Liver (tissue), 9 donors: Measurements from ENCODE around the gene GMDS. TPM values are rescaled to one million over a fixed set of nuclear protein-coding genes. Genes with fewer than 3 reads are reported as not detected.

Experiments used
- DNase-seq: peaks from one replicate; pipeline ENCODE4 v3.0.0-alpha.2; 2017; ENCODE audit warnings: low spot score
- H3K27ac ChIP-seq, 2 donors: one replicate each; pipeline ENCODE4 v1.7.0; 2013; ENCODE audit warnings: inconsistent platforms in 2 of 2, low read length in 2 of 2, control low read depth in 1 of 2, low read depth in 1 of 2, mild to moderate bottlenecking in 1 of 2
- H3K27me3 ChIP-seq, 4 donors: one replicate each; pipeline versions ENCODE4 v1.6.1 to v1.7.0; 2013; ENCODE audit warnings: low read length in 3 of 4, inconsistent platforms in 1 of 4, mild to moderate bottlenecking in 1 of 4, moderate library complexity in 1 of 4; ENCODE audit not compliant: control insufficient read depth in 4 of 4, insufficient read depth in 4 of 4
- H3K36me3 ChIP-seq, 4 donors: one replicate each; pipeline versions ENCODE4 v1.6.1 to v1.7.0; 2013; ENCODE audit warnings: low read length in 3 of 4, mild to moderate bottlenecking in 3 of 4, low read depth in 1 of 4, moderate library complexity in 1 of 4; ENCODE audit not compliant: control insufficient read depth in 4 of 4, insufficient read depth in 3 of 4
- H3K4me1 ChIP-seq, 4 donors: one replicate each; pipeline versions ENCODE4 v1.6.1 to v1.7.0; 2013; ENCODE audit warnings: low read length in 3 of 4, mild to moderate bottlenecking in 3 of 4, moderate library complexity in 1 of 4; ENCODE audit not compliant: control insufficient read depth in 4 of 4, insufficient read depth in 4 of 4
- H3K4me3 ChIP-seq, 3 donors: one replicate each; pipeline versions ENCODE4 v1.6.1 to v1.7.0; 2013; ENCODE audit warnings: low read length in 3 of 3, control low read depth in 1 of 3, low read depth in 1 of 3, mild to moderate bottlenecking in 1 of 3
- H3K9ac ChIP-seq, 2 donors: one replicate each; pipeline ENCODE4 v1.7.0; 2013; ENCODE audit warnings: low read length in 2 of 2, mild to moderate bottlenecking in 2 of 2, moderate library complexity in 2 of 2, control low read depth in 1 of 2, low read depth in 1 of 2
- H3K9me3 ChIP-seq, 4 donors: one replicate each; pipeline versions ENCODE4 v1.6.1 to v1.7.0; 2013; ENCODE audit warnings: low read length in 3 of 4; ENCODE audit not compliant: control insufficient read depth in 4 of 4
- EGR1 ChIP-seq, 2 donors: IDR thresholded peaks; 2 replicates each; pipeline ENCODE4 v1.6.1; 2016 to 2018; ENCODE audit warnings: antibody characterized with exemption in 2 of 2, low read depth in 2 of 2
- FOXA1 ChIP-seq: IDR thresholded peaks from 2 replicates; pipeline ENCODE4 v1.6.1; 2016; ENCODE audit warnings: antibody characterized with exemption
- FOXA2 ChIP-seq: IDR thresholded peaks from 2 replicates; pipeline ENCODE4 v1.6.1; 2016; ENCODE audit warnings: antibody characterized with exemption
- GABPA ChIP-seq, 2 donors: IDR thresholded peaks in 1 of 2; conservative IDR thresholded peaks in 1 of 2; 2 replicates each; pipeline ENCODE4 v1.6.1; 2016; ENCODE audit warnings: antibody characterized with exemption in 2 of 2, mild to moderate bottlenecking in 1 of 2, moderate library complexity in 1 of 2
- HNF4A ChIP-seq, 2 donors: conservative IDR thresholded peaks; 2 replicates each; pipeline ENCODE4 v1.6.1; 2016; ENCODE audit warnings: antibody characterized with exemption in 2 of 2, mild to moderate bottlenecking in 2 of 2
- HNF4G ChIP-seq: IDR thresholded peaks from 2 replicates; pipeline ENCODE4 v1.6.1; 2016; ENCODE audit warnings: antibody characterized with exemption
- JUND ChIP-seq, 2 donors: IDR thresholded peaks; 2 replicates each; pipeline ENCODE4 v1.6.1; 2016; ENCODE audit warnings: antibody characterized with exemption in 2 of 2
- NR2F2 ChIP-seq: IDR thresholded peaks from 2 replicates; pipeline ENCODE4 v1.6.1; 2016; ENCODE audit warnings: antibody characterized with exemption
- RAD21 ChIP-seq, 2 donors: IDR thresholded peaks; 2 replicates each; pipeline ENCODE4 v1.6.1; 2016; ENCODE audit warnings: antibody characterized with exemption in 2 of 2, mild to moderate bottlenecking in 2 of 2
- RXRA ChIP-seq, 2 donors: IDR thresholded peaks; 2 replicates each; pipeline ENCODE4 v1.6.1; 2017 to 2018; ENCODE audit warnings: antibody characterized with exemption in 2 of 2, mild to moderate bottlenecking in 1 of 2
- SP1 ChIP-seq: IDR thresholded peaks from 2 replicates; pipeline ENCODE4 v1.6.1; 2018; ENCODE audit warnings: antibody characterized with exemption, mild to moderate bottlenecking
- TAF1 ChIP-seq: conservative IDR thresholded peaks from 2 replicates; pipeline ENCODE4 v1.6.1; 2016; ENCODE audit warnings: antibody characterized with exemption, mild to moderate bottlenecking
- YY1 ChIP-seq: IDR thresholded peaks from 2 replicates; pipeline ENCODE4 v1.6.1; 2016; ENCODE audit warnings: antibody characterized with exemption, mild to moderate bottlenecking
- WGBS: extraction: QIAGEN DNeasy Blood & Tissue Kit; methylation state at CpG from one replicate; pipeline ENCODE4 v1.1.7; 2013; 5-methylcytosine and 5-hydroxymethylcytosine counted together
- polyA plus RNA-seq, 2 donors: library from polyadenylated mRNA; stranded (reverse) in 1 of 2; unstranded in 1 of 2; fragments of 200-250 nt in 1 of 2; fragments of >200 nt in 1 of 2; fragmentation: Nextera tagmentation in 1 of 2; extraction: Ambion mirVana in 1 of 2; gene quantifications; one replicate each; pipeline versions ENCODE4 v1.2.1 to v1.2.3, GENCODE V29; 2013 to 2015
- total RNA-seq, 2 donors: library from RNA; depleted of rRNA; stranded (reverse); fragments of >200 nt; gene quantifications; one replicate each; pipeline ENCODE4 v1.2.3, GENCODE V29; 2014
- TF ChIP-seq, protein P1 (sequence below): IDR thresholded peaks from 2 replicates; pipeline ENCODE4 v1.6.1; 2016; ENCODE audit warnings: antibody characterized with exemption
- TF ChIP-seq, protein P2 (sequence below): IDR thresholded peaks from 2 replicates; pipeline ENCODE4 v1.6.1; 2016; ENCODE audit warnings: antibody characterized with exemption
- TF ChIP-seq, protein P3 (sequence below): IDR thresholded peaks from 2 replicates; pipeline ENCODE4 v1.6.1; 2016; ENCODE audit warnings: antibody characterized with exemption
- TF ChIP-seq, protein P4 (sequence below): fragments of 150-350 bp; IDR thresholded peaks from 2 replicates; pipeline ENCODE4 v1.5.1; 2017; ENCODE audit warnings: improper control_type of control experiment, low read depth, low read length; ENCODE audit not compliant: missing input control
- donor health status: healthy.
- donor health status: healthy.
- donor health status: healthy.
- donor health status: healthy.
- donor health status: healthy.

Gene GMDS
- total and polyA plus RNA-seq, 4 donors, result 3.5 to 15.6 (median 13.0) TPM

DNA sequence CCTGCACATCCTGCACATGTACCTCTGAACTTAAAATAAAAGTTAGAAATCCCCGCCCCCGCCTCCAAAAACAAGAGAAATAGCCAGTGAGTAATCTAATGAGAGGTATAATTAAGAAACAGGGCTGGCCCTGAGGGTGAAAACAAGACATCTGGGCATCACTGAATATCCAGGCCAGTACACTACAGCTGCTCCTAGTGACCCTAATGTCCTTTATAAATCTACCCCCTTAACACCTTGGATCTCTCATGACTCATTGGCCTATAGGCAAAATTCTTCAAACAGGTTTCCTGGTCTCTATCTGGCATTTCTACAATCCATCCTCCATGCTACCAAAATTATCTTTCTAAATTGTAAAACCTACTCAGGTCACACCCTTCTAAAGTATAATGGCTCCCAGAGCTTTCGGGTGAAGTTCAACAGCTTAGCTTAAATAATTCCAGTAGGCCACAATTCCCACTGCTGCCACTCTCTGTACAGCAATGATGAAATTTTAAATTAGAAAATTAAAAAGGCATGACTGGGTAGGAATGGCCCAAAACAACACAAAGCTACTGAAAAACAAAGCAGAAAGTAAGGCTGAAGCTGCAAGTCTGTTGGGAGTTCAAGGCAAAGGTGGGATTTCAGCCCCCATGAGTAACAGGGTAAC, 260.9 kb downstream of the GMDS start:
- no peak for DNase-seq
- Histone ChIP-seq H3K9ac (no peak overlapping the region), H3K36me3 (no peaks in the 10 kb centered on the region), H3K4me1 (no peaks in the 10 kb centered on the region), H3K27ac (no peak overlapping the region), H3K27me3 (no peaks in the 10 kb centered on the region), H3K4me3 (no peak overlapping the region), H3K9me3 (peaks cover 0 to 10% (median 0%) of the 10 kb centered on the region in 4 donors)
- 94% methylated on average over 3 of the region's 3 CpGs for WGBS
- no peak for TF ChIP-seq NR2F2
- TF ChIP-seq, protein P1, sequence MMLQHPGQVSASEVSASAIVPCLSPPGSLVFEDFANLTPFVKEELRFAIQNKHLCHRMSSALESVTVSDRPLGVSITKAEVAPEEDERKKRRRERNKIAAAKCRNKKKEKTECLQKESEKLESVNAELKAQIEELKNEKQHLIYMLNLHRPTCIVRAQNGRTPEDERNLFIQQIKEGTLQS, result no peak
- TF ChIP-seq EGR1 (IDR thresholded peaks at IDR 0.05; ENCODE audit: low read depth in 2 of 2), result no peak
- TF ChIP-seq GABPA (IDR thresholded peaks at IDR 0.05 in 1 of 2, conservative IDR thresholded peaks at IDR 0.05 in 1 of 2), result no peak
- TF ChIP-seq JUND (IDR thresholded peaks at IDR 0.05), result no peak
- TF ChIP-seq SP1, result no peak
- TF ChIP-seq, protein P2, sequence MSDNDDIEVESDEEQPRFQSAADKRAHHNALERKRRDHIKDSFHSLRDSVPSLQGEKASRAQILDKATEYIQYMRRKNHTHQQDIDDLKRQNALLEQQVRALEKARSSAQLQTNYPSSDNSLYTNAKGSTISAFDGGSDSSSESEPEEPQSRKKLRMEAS, result no peak
- TF ChIP-seq RAD21 (IDR thresholded peaks at IDR 0.05), result no peak
- TF ChIP-seq, protein P3, sequence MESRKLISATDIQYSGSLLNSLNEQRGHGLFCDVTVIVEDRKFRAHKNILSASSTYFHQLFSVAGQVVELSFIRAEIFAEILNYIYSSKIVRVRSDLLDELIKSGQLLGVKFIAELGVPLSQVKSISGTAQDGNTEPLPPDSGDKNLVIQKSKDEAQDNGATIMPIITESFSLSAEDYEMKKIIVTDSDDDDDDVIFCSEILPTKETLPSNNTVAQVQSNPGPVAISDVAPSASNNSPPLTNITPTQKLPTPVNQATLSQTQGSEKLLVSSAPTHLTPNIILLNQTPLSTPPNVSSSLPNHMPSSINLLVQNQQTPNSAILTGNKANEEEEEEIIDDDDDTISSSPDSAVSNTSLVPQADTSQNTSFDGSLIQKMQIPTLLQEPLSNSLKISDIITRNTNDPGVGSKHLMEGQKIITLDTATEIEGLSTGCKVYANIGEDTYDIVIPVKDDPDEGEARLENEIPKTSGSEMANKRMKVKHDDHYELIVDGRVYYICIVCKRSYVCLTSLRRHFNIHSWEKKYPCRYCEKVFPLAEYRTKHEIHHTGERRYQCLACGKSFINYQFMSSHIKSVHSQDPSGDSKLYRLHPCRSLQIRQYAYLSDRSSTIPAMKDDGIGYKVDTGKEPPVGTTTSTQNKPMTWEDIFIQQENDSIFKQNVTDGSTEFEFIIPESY, result no peak
- no peak for TF ChIP-seq FOXA2
- TF ChIP-seq, protein P4, sequence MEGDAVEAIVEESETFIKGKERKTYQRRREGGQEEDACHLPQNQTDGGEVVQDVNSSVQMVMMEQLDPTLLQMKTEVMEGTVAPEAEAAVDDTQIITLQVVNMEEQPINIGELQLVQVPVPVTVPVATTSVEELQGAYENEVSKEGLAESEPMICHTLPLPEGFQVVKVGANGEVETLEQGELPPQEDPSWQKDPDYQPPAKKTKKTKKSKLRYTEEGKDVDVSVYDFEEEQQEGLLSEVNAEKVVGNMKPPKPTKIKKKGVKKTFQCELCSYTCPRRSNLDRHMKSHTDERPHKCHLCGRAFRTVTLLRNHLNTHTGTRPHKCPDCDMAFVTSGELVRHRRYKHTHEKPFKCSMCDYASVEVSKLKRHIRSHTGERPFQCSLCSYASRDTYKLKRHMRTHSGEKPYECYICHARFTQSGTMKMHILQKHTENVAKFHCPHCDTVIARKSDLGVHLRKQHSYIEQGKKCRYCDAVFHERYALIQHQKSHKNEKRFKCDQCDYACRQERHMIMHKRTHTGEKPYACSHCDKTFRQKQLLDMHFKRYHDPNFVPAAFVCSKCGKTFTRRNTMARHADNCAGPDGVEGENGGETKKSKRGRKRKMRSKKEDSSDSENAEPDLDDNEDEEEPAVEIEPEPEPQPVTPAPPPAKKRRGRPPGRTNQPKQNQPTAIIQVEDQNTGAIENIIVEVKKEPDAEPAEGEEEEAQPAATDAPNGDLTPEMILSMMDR, result no peak
- no peak for TF ChIP-seq YY1
- TF ChIP-seq HNF4G, result no peak

DNA sequence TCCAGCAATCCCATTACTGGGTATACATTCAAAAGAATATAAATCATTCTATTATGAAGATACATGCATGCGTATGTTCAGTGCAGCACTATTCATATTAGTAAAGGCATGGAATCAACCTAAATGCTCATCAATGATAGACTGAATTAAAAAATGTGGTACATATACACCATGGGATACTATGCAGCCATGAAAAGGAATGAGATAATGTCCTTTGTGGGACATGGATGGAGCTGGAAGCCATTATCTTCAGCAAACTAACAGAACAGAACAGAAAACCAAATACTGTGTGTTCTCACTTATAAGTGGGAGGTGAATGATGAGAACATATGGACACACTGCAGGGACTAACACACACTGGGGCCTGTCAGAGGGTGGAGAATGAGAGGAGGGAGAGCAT, 261.6 kb downstream of the GMDS start:
- Histone ChIP-seq H3K4me3 (no peak overlapping the region), H3K27ac (no peak overlapping the region), H3K9ac (no peak overlapping the region), H3K27me3 (no peaks in the 10 kb centered on the region), H3K36me3 (no peaks in the 10 kb centered on the region), H3K9me3 (peaks cover 0 to 10% (median 0%) of the 10 kb centered on the region in 4 donors), H3K4me1 (no peaks in the 10 kb centered on the region)
- WGBS, result 97% methylated on average over 1 of the region's 1 CpG
- DNase-seq, result no peak
- TF ChIP-seq FOXA1 (no peak), YY1 (no peak), RAD21 (IDR thresholded peaks at IDR 0.05) (no peak), JUND (IDR thresholded peaks at IDR 0.05) (no peak), HNF4G (no peak), RXRA (IDR thresholded peaks at IDR 0.05) (no peak), TAF1 (no peak), HNF4A (conservative IDR thresholded peaks at IDR 0.05) (no peak), NR2F2 (no peak), EGR1 (IDR thresholded peaks at IDR 0.05; ENCODE audit: low read depth in 2 of 2) (no peak), SP1 (no peak), FOXA2 (no peak), GABPA (IDR thresholded peaks at IDR 0.05 in 1 of 2, conservative IDR thresholded peaks at IDR 0.05 in 1 of 2) (no peak)
- TF ChIP-seq, protein P3, result no peak
- TF ChIP-seq, protein P1, result no peak
- TF ChIP-seq, protein P2, result no peak
- TF ChIP-seq, protein P4, result no peak
